Right lobe of liver (tissue), 6 donors: ENCODE data around the gene LGR4. TPM values are rescaled to one million over a fixed set of nuclear protein-coding genes. Genes with fewer than 3 reads are reported as not detected.

Source experiments
- ATAC-seq, 4 donors: fragments of 200-7000 bp; cut with Tn5 transposase; one replicate each; pipeline ENCODE4 v1.9.1; 2020; ENCODE audit warnings: mild to moderate bottlenecking in 4 of 4, moderate library complexity in 4 of 4
- DNase-seq, 3 donors: peaks; one replicate each; pipeline ENCODE4 v3.0.0-alpha.2; 2020
- H3K27ac ChIP-seq, 3 donors: fragments of 200-600 bp; one replicate each; pipeline ENCODE4 v1.8.0; 2022
- H3K27me3 ChIP-seq, 2 donors: fragments of 200-600 bp; one replicate each; pipeline ENCODE4 v1.8.0; 2022
- H3K36me3 ChIP-seq, 4 donors: fragments of 200-600 bp; sonication (generic) in 1 of 4; one replicate each; pipeline versions ENCODE4 v1.5.1 to v1.8.0; 2017 to 2022; ENCODE audit warnings: control low read depth in 1 of 4
- H3K4me1 ChIP-seq, 4 donors: fragments of 200-600 bp; sonication (generic) in 1 of 4; one replicate each; pipeline versions ENCODE4 v1.5.1 to v1.8.0; 2017 to 2022; ENCODE audit warnings: control low read depth in 1 of 4
- H3K4me3 ChIP-seq, 3 donors: fragments of 200-600 bp; one replicate each; pipeline ENCODE4 v1.8.0; 2022
- H3K9me3 ChIP-seq, 4 donors: fragments of 200-600 bp; sonication (generic) in 1 of 4; one replicate each; pipeline versions ENCODE4 v1.5.1 to v1.8.0; 2017 to 2022; ENCODE audit warnings: control low read depth in 1 of 4
- POLR2A ChIP-seq: fragments of 450-650 bp; IDR thresholded peaks from one replicate; pipeline ENCODE4 v1.6.1; 2017; ENCODE audit warnings: antibody characterized with exemption, mild to moderate bottlenecking
- WGBS: methylation state at CpG from one replicate; pipeline ENCODE4 v1.1.6; 2018; ENCODE audit warnings: low coverage, low lambda C conversion rate; ENCODE audit not compliant: insufficient coverage; ENCODE audit errors: missing lambda C conversion rate; 5-methylcytosine and 5-hydroxymethylcytosine counted together
- intact Hi-C, 2 donors: fragments of 100-400 bp; cut with DNase I; formaldehyde crosslinking; loops; one replicate each; pipeline versions ENCODE4 v1.11.2 to v1.14.1; 2022
- total RNA-seq, 6 experiments: library from RNA; depleted of rRNA in 2 of 6; stranded (reverse); fragments of >200 nt in 2 of 6; fragmentation: NEBNext Ultra II Directional in 3 of 6; extraction: Animal tissue kit (Norgen Biotek cat#: 25700) in 3 of 6; gene quantifications; one replicate each; pipeline versions ENCODE4 v1.1.0 to v1.2.4, GENCODE V29; 2016 to 2023
- TF ChIP-seq, protein P1 (sequence below), 4 donors: fragments of 200-600 bp in 3 of 4; fragments of 450-650 bp in 1 of 4; IDR thresholded peaks; one replicate each; pipeline versions ENCODE4 v1.5.1 to v1.8.0; 2016 to 2022; ENCODE audit warnings: antibody characterized with exemption in 4 of 4, mild to moderate bottlenecking in 2 of 4
- donor health status: DM: no; HTN: yes; CAD: no.
- donor health status: DM: no; HTN: no; CAD: no.
- donor health status: DM: no; HTN: no; CAD: no.
- donor health status: DM: no; HTN: yes; CAD: no.
- donor health status: DM: no; HTN: yes; CAD: no.

The LGR4 gene
- total RNA-seq, 6 experiments from 2014 or later, result 32.5 to 46.3 (median 44.1) TPM

DNA sequence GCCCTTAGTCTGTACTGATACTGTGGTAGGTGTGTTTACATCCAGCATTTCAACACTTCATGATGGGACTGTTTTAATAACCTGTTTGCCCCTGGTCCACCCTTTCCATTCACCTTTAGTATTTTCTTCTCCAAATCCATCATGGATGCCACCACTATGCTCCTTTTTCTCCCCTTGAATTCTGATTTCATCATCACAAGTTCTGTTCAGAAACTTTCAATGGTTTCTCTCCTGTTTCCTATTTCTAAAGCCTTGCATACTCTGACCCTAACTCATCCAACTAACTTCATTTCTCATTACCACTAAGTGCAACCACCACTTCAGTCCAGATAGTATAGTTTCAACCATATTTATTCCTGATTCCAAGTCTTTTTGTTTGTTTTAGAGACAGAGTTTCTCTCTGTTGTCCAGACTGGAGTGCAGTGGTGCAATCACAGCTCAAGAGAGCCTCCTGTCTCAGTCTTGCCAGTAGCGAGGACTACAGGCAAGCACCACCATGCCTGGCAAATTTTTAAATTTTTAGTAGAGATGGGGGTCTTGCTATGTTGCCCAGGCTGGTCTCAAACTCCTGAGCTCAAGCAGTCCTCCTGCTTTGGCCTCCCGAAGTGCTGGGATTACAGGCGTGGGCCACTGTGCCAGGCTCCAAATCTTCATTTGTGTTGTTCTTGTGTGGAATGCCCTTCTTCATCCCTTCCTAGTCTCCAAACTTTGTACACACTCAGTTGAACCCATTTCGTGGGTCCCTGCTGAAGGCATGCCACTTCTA lies 35.1 kb upstream of the LGR4 start:
- intact Hi-C loops, result no loop called here
- Histone ChIP-seq H3K27me3 (no peaks in the 10 kb centered on the region), H3K4me3 (peak overlapping the region; percentile 67 to 84 (median 81)), H3K4me1 (peaks cover 0 to 31% (median 8%) of the 10 kb centered on the region in 4 donors), H3K36me3 (no peaks in the 10 kb centered on the region), H3K27ac (peak overlapping the region in 2 of 3 donors; percentile 94 to 96), H3K9me3 (no peaks in the 10 kb centered on the region)
- TF ChIP-seq POLR2A, result no peak
- TF ChIP-seq, protein P1, sequence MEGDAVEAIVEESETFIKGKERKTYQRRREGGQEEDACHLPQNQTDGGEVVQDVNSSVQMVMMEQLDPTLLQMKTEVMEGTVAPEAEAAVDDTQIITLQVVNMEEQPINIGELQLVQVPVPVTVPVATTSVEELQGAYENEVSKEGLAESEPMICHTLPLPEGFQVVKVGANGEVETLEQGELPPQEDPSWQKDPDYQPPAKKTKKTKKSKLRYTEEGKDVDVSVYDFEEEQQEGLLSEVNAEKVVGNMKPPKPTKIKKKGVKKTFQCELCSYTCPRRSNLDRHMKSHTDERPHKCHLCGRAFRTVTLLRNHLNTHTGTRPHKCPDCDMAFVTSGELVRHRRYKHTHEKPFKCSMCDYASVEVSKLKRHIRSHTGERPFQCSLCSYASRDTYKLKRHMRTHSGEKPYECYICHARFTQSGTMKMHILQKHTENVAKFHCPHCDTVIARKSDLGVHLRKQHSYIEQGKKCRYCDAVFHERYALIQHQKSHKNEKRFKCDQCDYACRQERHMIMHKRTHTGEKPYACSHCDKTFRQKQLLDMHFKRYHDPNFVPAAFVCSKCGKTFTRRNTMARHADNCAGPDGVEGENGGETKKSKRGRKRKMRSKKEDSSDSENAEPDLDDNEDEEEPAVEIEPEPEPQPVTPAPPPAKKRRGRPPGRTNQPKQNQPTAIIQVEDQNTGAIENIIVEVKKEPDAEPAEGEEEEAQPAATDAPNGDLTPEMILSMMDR (IDR thresholded peaks at IDR 0.05), result no peak
- no peak for ATAC-seq
- DNase-seq, result no peak
- 86% methylated on average over 3 of the region's 4 CpGs for WGBS

DNA sequence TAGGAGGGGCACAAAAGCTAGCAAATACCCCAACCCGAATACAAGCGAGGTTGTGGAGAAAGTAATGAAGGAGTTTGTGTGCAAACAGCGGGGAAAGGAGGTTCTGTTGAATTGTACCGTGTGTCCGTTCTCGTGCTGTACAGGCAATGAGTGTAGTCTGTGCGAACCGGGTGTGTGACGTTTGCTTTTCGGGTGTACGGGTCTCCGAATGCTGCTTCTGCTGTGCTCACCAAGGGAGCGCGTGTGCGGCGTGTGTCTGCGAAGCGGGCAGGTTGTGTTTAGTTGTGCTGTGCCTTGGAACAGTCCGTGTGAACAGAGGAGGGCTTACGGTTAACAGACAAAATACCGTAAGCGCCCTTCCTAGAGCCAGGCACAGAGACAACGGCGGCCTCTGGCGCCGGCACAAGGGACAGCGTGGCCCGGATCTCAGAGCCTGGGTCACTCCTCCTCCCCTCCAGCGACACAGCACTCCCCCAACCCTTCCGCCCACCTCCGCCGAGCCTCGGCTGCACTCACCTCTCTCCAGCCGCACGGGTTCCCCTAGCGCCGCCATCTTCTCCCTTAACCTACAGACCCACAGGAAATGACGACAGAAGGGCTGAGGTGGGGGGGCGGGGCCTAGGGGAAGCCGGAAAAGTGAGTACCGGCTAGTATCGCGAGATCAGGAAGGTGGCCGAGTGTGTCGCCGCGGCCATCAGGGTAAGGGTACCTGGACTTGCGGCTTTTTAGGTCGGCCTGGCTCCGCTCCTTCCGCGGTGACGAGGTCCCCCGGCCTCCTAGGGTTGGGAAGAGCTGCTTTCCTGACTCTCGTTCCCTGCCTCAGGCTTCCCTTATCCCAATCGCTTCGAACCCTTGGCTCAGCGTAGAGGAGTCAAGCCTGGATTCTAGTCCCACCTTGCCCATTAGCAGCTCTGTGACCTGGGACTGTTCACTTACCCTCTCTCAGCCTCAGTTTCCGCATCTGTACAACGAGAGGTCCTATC lies 33.9 kb upstream of the LGR4 start, which contains the start of gene LIN7C:
Gene LIN7C (minus strand): TSS at position 570 of the 983 bp plus-strand sequence. CDS start 17 bp downstream, at position 553.
- Histone ChIP-seq H3K4me3 (peak within 1 kb of the TSS; percentile 67 to 84 (median 81)), H3K27ac (peak within 1 kb of the TSS; percentile 87 to 96 (median 94)), H3K9me3 (no peaks in the 10 kb centered on the region), H3K27me3 (no peaks in the 10 kb centered on the region), H3K36me3 (peaks cover 0 to under 1% (median 0%) of the 10 kb centered on the region in 4 donors), H3K4me1 (peaks cover 0 to 31% (median 8%) of the 10 kb centered on the region in 4 donors)
- intact Hi-C loops, result no loop called here
- TF ChIP-seq, protein P1 (IDR thresholded peaks at IDR 0.05), result peak in 2 of 4 donors; percentile 6 to 15
- TF ChIP-seq POLR2A, result peak; percentile 94
- peak; percentile 94 to 97 (median 97) for DNase-seq
- 0% methylated on average over 19 of the region's 60 CpGs for WGBS
- peak; percentile 98 for ATAC-seq

DNA sequence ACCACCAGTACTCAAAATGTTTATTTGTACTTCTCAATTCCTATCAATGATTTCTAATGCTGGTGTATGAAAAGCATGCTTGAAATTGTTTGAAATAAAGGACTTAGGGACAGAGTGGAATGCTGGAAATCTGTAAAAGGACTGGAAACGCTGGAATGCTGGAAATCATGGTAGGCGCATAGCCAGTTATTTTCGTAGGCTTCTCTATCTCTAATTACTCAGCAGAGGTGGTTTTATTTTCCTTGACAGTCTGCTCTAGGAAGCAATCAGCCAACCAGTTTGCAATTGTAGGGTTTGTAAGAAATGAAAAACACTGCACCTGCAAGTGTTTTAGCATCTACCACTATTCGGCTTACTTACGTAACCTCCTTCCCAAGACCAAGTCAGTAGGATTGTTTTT lies 33.2 kb upstream of the LGR4 start:
- no peaks in the 10 kb centered on the region for H3K9me3 ChIP-seq
- peak overlapping the region; percentile 67 to 84 (median 81) for H3K4me3 ChIP-seq
- H3K4me1 ChIP-seq, result peaks cover 0 to 26% (median 8%) of the 10 kb centered on the region in 4 donors
- 3% methylated on average over 5 of the region's 5 CpGs for WGBS
- peak overlapping the region in 2 of 3 donors; percentile 94 to 96 for H3K27ac ChIP-seq
- TF ChIP-seq, protein P1 (IDR thresholded peaks at IDR 0.05), result no peak
- no peak for TF ChIP-seq POLR2A
- no peaks in the 10 kb centered on the region for H3K27me3 ChIP-seq
- peak in 2 of 4 donors; percentile 2 to 8 for ATAC-seq
- intact Hi-C loops, result no loop called here
- no peak for DNase-seq
- H3K36me3 ChIP-seq, result peaks cover 0 to 8% (median under 1%) of the 10 kb centered on the region in 4 donors

DNA sequence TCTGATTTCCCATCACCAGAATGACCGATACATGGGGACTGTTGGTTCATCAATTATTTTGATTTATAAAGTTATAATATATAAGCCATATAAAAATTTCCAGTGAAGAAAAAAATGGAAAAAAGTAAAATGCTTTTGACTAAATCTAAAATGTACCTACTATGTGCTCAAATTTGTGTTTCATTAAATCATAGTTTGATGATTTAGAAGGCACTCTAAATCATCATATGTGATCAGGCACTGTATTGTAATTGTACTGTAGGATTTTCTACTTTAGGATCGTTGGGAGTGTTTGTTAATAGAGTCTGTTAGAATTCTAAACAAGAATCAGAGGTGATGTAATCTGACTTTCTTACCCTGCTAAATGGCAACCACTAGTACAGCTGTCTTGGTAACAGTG lies 31.6 kb upstream of the LGR4 start:
- DNase-seq (no peak), ATAC-seq (no peak)
- H3K27me3 ChIP-seq, result no peaks in the 10 kb centered on the region
- no peaks in the 10 kb centered on the region for H3K9me3 ChIP-seq
- no peak for TF ChIP-seq POLR2A
- TF ChIP-seq, protein P1 (IDR thresholded peaks at IDR 0.05), result no peak
- peaks cover 0 to 22% (median 8%) of the 10 kb centered on the region in 4 donors for H3K4me1 ChIP-seq
- intact Hi-C loops, result no loop called here
- WGBS, result 64% methylated on average over 2 of the region's 2 CpGs
- H3K27ac ChIP-seq, result no peak overlapping the region
- no peak overlapping the region for H3K4me3 ChIP-seq
- peaks cover 0 to 18% (median 6%) of the 10 kb centered on the region in 4 donors for H3K36me3 ChIP-seq
